HG03135 (cell line): ENCODE data around the gene PIGZ.
"Not testable (repeated sequence)": the region's sequence is repeated elsewhere in the genome, so short reads cannot be mapped to it uniquely, and the experiment has no call there.

Experiments used
- ATAC-seq: cut with Tn5 transposase; IDR thresholded peaks from one replicate; pipeline ENCODE4 v1.9.1; 2021; ENCODE audit warnings: mild to moderate bottlenecking, moderate library complexity; ENCODE audit not compliant: unreplicated experiment

The PIGZ gene

GRCh38 chr3:196954832-196955231 lies 13.8 kb downstream of the PIGZ start:
- ATAC-seq = no peak

DNA sequence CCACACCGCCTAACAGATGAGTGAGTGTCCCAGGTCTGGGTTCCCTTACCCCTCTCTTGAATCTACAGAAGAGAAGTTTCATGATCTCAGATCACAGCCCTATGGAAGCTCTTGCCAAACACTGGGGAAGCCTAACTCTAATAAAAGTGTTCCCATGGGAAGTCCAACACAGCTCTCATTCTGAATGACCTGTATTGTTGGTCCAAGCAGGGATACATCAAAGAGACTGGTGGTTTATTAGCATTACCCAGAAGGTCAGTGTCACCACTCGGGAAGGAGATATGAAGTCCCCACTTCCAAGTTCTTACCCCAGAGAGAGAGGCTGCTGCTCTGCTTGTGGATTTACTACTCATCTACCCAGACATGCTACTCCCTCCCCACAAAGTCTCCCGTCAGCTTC lies 17.3 kb downstream of the PIGZ start:
- no peak for ATAC-seq

DNA sequence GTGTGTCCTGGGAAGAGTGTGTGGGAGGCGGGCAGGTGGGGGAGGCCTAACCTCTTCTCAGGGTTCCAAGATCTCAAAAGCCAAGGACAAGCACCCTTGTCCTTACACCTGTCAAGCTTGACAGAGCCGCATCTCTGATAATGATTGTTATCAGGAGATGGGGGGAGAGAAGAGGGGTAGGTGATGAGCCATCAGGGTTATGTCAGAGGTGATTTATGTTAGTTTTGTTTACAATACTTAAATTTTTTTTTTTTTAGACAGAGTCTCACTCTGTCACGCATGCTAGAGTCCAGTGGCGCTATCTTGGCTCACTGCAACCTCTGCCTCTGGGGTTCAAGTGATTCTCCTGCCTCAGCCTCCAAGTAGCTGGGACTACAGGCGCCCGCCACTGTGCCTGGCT lies 18.9 kb downstream of the PIGZ start:
- ATAC-seq = no peak

GRCh38 chr3:196949285-196949619 lies 19.4 kb downstream of the PIGZ start:
- ATAC-seq = no peak

- no peak for ATAC-seq
Observed at GRCh38 chr3:196948442-196949284, 20.0 kb downstream of the PIGZ start.

DNA sequence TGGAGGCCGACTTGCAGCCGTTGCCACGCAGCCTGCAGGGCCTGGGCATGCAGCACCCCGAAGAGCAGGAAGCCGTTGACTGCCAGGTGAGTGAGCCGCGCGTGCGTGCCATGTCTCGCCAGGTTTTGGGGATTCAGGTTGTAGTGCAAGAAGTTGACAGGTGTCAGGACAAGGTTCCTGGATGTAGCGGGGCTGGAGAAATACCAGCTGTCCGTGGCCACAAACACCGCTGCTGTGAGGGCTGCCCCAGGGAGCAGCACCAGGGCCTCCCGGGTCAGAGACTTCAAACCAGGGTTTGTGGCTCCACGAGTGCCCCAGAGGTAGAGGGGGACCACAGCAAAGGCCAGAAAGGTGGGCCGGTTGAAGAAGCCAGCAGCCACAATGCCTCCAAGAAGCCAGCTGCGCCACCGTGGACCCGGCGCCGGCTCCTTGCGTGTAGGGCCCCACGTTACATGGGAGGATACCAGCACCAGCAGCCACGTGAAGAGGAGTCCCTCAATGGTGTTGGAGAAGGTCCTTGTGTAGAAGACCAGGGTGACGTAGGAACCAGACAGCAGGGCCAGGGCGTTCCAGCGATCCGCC lies 20.7 kb downstream of the PIGZ start:
- no peak for ATAC-seq

DNA sequence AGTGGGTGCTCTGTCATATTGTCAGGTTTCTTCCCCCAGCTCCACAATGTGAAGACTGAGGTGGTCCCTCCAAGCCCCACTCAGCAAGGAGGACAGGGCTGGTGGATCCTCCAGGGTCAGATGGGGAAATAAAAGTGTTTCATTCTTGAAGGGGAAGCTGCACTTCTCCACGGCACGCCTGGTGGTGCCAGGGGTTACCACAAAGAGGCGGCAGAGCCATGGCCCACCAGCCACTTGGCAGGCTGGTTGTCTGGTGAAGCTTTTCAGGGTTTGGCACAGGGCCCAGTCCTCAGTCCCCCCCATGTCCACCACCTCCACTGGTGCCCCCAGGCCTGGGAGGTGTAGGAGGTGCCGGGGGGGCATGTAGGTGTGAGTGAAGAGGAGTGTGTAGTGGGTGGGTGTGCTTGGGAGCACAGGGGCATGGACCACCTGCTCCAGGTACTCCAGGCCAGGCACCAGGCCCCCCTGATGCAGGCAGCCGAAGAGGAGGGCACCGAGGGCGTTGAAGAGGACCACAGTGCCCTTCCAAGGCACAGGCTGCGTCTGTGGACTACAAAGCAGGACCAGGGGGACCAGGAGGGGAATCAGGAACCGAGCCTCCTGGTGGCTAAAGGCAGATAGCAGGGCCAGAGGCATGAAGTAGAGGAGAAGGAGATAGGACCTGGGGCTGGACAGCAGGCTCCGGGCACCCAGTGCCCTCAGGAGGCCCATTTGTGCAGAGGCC lies 21.3 kb downstream of the PIGZ start:
- ATAC-seq = no peak

GRCh38 chr3:196944037-196944790 lies 24.4 kb downstream of the PIGZ start:
- not testable (repeated sequence) for ATAC-seq

GRCh38 chr3:196942915-196943277 lies 25.7 kb downstream of the PIGZ start:
- ATAC-seq = no peak

DNA sequence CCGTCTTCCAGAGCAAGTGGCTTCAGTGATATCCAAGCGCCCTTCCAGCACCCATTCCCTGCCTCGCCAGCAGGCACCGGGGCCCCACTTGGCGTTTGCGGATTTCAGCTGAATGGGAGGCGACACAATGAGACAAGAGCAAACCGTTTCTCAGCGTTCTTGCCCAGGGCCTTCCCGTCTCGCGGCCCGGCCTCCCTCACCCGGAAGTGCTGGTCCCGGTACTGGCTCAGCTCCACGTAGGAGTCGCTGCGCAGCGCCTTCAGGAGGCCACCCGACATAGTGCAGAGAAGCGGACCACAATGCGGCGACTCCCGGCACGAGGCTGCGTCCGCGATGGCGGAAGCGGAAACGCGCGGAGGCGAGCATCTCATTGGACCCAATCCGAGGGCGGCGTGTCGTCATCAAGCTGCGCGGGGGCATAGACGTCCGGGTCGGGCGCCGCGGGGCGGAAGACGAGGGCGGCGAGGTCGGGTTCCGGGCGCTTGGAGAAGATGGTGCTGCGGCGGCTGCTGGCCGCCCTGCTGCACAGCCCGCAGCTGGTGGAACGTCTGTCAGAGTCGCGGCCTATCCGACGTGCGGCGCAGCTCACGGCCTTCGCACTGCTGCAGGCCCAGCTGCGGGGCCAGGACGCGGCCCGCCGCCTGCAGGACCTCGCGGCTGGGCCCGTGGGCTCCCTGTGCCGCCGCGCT lies 26.3 kb downstream of the PIGZ start, which contains the start of gene NCBP2:
NCBP2 (minus strand) TSS at position 303 of the 689 bp plus-strand sequence; CDS start at position 278, 25 bp downstream.
- ATAC-seq = peak; percentile 88

- ATAC-seq = peak; percentile 25
Observed at GRCh38 chr3:196941729-196942225, 26.9 kb downstream of the PIGZ start.

GRCh38 chr3:196938576-196938975 lies 30.1 kb downstream of the PIGZ start:
- ATAC-seq = no peak

GRCh38 chr3:196938124-196938523 lies 30.5 kb downstream of the PIGZ start:
- ATAC-seq = no peak

GRCh38 chr3:196936288-196936687 lies 32.3 kb downstream of the PIGZ start:
- ATAC-seq = no peak

DNA sequence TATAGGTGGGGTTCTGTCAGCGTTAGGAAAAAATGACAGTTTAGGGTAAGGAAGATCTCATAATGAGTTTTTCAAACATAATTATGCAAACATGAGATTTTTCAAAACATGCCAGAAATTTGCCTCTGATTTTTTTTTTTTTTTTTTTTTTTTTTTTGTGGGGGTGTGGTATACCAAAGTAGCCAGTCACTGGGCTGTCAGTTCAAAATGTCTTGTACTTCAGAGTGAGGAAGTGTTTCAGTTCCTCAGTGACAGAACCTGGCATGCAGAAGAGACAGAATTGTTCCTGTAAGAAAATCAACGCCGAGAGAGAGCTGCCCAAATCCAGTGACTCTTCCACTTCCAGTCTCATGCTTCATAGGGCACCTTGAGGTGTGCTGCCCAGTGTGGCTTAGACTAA lies 36.0 kb downstream of the PIGZ start:
- ATAC-seq = no peak

- ATAC-seq = no peak
Observed at GRCh38 chr3:196931828-196932587, 36.6 kb downstream of the PIGZ start.

DNA sequence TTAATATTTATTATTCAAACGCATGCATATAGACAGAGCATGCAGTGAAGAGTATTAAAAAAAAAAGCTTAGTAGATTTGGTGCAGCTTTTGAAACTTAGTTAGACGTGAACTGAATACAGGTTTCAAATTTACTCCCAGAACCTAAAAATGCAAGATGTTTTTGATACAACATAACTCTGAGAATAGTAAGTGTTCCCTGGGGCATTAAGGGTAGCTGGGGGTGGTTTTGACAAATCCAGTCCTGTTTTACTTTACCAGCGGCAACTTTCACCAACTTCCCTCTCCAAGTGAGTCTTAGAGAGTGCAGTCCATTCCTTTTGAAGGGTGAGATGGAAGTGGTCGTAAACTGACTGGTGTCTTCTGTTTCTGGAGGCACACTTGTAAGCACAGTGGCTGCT lies 37.5 kb downstream of the PIGZ start:
- ATAC-seq = no peak

DNA sequence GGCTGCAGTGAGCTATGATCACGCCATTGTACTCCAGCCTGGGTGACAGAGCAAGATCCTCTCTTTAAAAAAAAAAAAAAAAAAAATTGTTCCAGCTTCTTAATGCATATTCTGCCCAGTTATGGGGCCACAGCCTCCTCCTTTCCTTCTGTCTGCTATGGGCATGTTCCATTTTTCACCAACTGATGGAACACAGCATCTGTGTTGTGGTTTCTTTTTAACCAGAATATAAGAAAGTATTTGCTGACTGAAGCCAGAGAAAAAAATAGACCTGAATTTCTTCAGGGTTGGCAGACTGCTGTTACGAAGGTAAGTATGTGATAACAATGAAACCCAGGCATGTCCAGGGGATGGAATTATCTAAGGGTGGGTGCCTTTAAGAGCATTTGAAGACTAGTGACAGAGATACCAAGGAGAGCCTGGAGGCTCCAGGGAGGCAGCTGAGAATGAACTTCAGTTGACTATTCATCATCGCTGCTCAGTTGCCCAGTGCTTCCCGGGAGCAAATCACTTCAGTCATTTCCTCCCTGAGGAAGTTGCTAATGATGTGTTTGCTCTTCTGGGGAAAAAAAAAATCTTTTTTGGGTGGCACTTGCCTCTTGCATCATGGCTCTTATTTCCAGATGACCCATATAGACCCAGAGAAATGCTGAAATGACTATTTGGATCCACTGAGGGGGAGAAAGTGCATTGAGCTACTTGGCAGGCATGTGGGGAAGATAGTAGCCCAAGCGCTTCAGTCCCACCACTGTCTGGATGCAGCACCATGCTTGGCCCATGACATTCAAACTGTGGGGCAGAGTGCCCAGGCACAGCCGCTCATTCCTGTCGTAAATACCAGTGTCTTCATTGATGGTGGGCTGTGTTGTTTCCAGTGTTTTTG lies 40.8 kb downstream of the PIGZ start:
- ATAC-seq = no peak

DNA sequence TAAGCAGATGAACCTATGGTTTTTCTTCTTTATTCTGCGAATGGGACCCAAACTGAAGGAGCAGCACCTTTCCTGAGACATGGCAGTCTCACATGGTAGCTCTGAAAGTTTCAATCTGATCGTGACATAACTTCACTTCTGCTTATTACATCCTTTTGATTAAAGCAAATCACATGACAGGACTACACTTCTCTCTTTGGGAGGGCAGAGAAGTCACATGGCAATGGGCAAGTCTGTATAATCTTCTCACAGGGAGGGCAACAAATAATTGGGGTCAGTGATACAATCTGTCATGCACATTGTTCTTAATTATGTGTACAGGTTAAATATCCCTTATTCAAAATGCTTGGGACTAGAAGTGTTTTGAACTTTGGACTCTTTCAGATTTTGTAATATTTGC lies 47.9 kb downstream of the PIGZ start:
- no peak for ATAC-seq
